DMS153 (cell line): ENCODE measurements around the gene ASB15.
"Not testable (repeated sequence)": the region's sequence is repeated elsewhere in the genome, so short reads cannot be mapped to it uniquely, and the experiment has no call there.

Experiments
- DNase-seq: peaks from one replicate; lab custom pipeline; 2025; lab: John Stamatoyannopoulos, UW

The ASB15 gene

GRCh38 chr7:123598657-123599056 is 3.0 kb upstream of the ASB15 start:
- no peak for DNase-seq

- DNase-seq, result no peak
These were observed 1.9 kb upstream of the ASB15 start for GRCh38 chr7:123599766-123600165.

- DNase-seq, result no peak
These were observed 745 bp upstream of the ASB15 start for GRCh38 chr7:123600876-123601275.

GRCh38 chr7:123602648-123603047 is 1.0 kb downstream of the ASB15 start:
- DNase-seq, result no peak

GRCh38 chr7:123604739-123605138 is 3.1 kb downstream of the ASB15 start:
- no peak for DNase-seq

- DNase-seq, result no peak
These were observed 5.9 kb downstream of the ASB15 start for GRCh38 chr7:123607423-123607975.

GRCh38 chr7:123608991-123609882 is 7.6 kb downstream of the ASB15 start:
- no peak for DNase-seq

GRCh38 chr7:123609883-123610239 is 8.2 kb downstream of the ASB15 start:
- no peak for DNase-seq

- no peak for DNase-seq
These were observed 10.4 kb downstream of the ASB15 start for GRCh38 chr7:123612024-123612423.

GRCh38 chr7:123615344-123615743 is 13.7 kb downstream of the ASB15 start:
- DNase-seq, result no peak

GRCh38 chr7:123616223-123616622 is 14.6 kb downstream of the ASB15 start:
- no peak for DNase-seq

GRCh38 chr7:123621707-123622106 is 20.1 kb downstream of the ASB15 start:
- DNase-seq, result no peak

GRCh38 chr7:123622660-123623386 is 21.2 kb downstream of the ASB15 start:
- peak; percentile 97 for DNase-seq

- no peak for DNase-seq
These were observed 23.0 kb downstream of the ASB15 start for GRCh38 chr7:123624527-123625183.

- no peak for DNase-seq
These were observed 23.6 kb downstream of the ASB15 start for GRCh38 chr7:123625254-123625653.

- no peak for DNase-seq
These were observed 26.2 kb downstream of the ASB15 start for GRCh38 chr7:123627851-123628250.

- DNase-seq, result no peak
These were observed 27.2 kb downstream of the ASB15 start for GRCh38 chr7:123628829-123629228.

- DNase-seq, result no peak
These were observed 27.7 kb downstream of the ASB15 start for GRCh38 chr7:123629281-123629680.

GRCh38 chr7:123632808-123633207 is 31.2 kb downstream of the ASB15 start:
- DNase-seq, result no peak

GRCh38 chr7:123633553-123633952 is 31.9 kb downstream of the ASB15 start:
- DNase-seq, result no peak

- DNase-seq, result not testable (repeated sequence)
These were observed 32.5 kb downstream of the ASB15 start for GRCh38 chr7:123634011-123634573.
